Stimulated activated effector memory CD8-positive, alpha-beta T cell treated with anti-CD3 and anti-CD28 coated beads, Interleukin-12 subunit alpha, Interleukin-12 subunit beta, amount 100 ng/mL, for 72 hours (primary cell): ENCODE measurements around the gene DNAJC8.
A peak's percentile ranks its signal among the peaks of the same experiment; 100 is the strongest.

Experiments used
- ATAC-seq: fragments of 150-1000 bp; cut with Tn5 transposase; 2 replicates; pipeline ENCODE4 v1.10.0; 2021
- DNase-seq, 2 donors: peaks; one replicate each; pipeline ENCODE4 v3.0.0; 2021 to 2022; ENCODE audit warnings: low spot score in 2 of 2
- H3K27ac Mint-ChIP-seq: one replicate; pipeline ENCODE4 v1.8.0; 2022; ENCODE audit warnings: mild to moderate bottlenecking, mixed read lengths
- H3K36me3 Mint-ChIP-seq: one replicate; pipeline ENCODE4 v1.8.0; 2022; ENCODE audit warnings: mild to moderate bottlenecking, mixed read lengths
- H3K4me1 Mint-ChIP-seq: one replicate; pipeline ENCODE4 v1.8.0; 2022; ENCODE audit warnings: mixed read lengths
- H3K4me3 Mint-ChIP-seq: one replicate; pipeline ENCODE4 v1.8.0; 2022; ENCODE audit warnings: mild to moderate bottlenecking, mixed read lengths
- H3K9me3 Mint-ChIP-seq: one replicate; pipeline ENCODE4 v1.8.0; 2022; ENCODE audit warnings: mixed read lengths

DNAJC8 gene

DNA sequence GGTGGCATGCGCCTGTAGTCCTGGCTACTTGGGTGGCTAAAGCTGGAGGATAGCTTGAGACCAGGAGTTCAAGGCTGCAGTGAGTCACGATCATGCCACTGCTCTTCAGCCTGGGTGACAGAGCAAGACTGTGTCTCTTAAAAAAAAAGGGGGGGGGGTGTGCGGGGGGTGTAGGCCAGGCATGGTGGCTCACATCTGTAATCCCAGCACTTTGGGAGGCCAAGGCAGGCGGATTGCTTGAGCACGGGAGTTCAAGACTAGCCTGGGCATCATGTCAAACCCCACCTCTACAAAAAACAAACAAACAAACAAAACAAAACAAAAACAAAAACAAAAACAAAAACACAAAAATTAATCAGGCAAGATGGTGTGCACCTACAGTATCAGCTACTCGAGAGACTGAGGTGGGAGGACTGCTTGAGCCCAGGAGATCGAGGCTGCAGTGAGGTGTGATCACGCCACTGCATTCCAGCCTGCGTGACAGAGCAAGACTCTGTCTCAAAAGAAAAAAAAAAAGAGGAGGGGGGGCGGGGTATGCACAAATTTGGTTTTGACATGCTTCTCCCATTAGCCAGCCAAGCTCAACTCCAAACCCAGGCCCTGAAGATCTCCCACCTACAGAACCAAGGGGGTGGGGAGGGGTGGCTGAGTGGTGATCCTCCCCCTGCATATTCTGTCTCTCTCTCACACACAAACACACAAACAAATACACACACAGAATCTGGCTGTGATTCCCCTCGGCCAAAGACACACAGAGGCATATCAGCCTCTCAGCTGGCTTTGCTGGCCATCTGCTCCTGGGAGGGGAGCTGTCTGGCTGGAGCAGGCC is 59.5 kb downstream of the DNAJC8 start:
- DNase-seq (no peak), ATAC-seq (no peak)
- Mint-ChIP-seq H3K4me3 (peak overlapping the region; percentile 36), H3K4me1 (peaks cover 62% of the 10 kb centered on the region), H3K27ac (no peak overlapping the region), H3K36me3 (peaks cover 6% of the 10 kb centered on the region), H3K9me3 (no peaks in the 10 kb centered on the region)

- no peaks in the 10 kb centered on the region for H3K9me3 Mint-ChIP-seq
- H3K4me1 Mint-ChIP-seq: peaks cover 66% of the 10 kb centered on the region
- peak overlapping the region; percentile 36 for H3K4me3 Mint-ChIP-seq
- peaks cover 6% of the 10 kb centered on the region for H3K36me3 Mint-ChIP-seq
- DNase-seq (peak in 1 of 2 donors; percentile 15), ATAC-seq (peak; percentile 67)
- H3K27ac Mint-ChIP-seq: peak overlapping the region; percentile 57
Measured at GRCh38 chr1:28172713-28173150, 60.1 kb downstream of the DNAJC8 start.

DNA sequence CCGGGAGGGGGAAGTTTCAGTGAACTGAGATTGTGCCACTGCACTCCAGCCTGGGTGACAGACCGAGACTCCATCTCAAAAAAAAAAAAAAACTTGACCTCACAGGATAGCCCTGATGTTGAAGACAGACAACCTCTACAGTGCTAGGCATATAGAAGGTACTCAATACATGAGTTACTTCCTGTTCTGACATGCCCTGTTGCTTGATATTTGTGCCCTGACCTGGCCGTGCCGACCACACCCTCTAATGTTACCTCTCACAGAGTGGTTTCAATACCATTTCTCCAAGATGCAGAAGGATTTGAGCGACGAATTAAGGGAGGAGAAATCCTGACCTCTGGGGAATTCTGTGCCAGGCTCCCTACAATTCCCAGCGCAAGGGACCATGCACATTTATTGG is 61.6 kb downstream of the DNAJC8 start:
- no peak overlapping the region for H3K27ac Mint-ChIP-seq
- peaks cover 6% of the 10 kb centered on the region for H3K36me3 Mint-ChIP-seq
- H3K4me1 Mint-ChIP-seq: peaks cover 57% of the 10 kb centered on the region
- no peak for ATAC-seq
- H3K4me3 Mint-ChIP-seq: no peak overlapping the region
- H3K9me3 Mint-ChIP-seq: no peaks in the 10 kb centered on the region
- no peak for DNase-seq

GRCh38 chr1:28170001-28170596 is 62.7 kb downstream of the DNAJC8 start:
- peaks cover 56% of the 10 kb centered on the region for H3K4me1 Mint-ChIP-seq
- DNase-seq (no peak), ATAC-seq (no peak)
- no peak overlapping the region for H3K27ac Mint-ChIP-seq
- no peaks in the 10 kb centered on the region for H3K9me3 Mint-ChIP-seq
- peaks cover 6% of the 10 kb centered on the region for H3K36me3 Mint-ChIP-seq
- H3K4me3 Mint-ChIP-seq: no peak overlapping the region

- no peaks in the 10 kb centered on the region for H3K36me3 Mint-ChIP-seq
- H3K4me3 Mint-ChIP-seq: no peak overlapping the region
- H3K27ac Mint-ChIP-seq: no peak overlapping the region
- peaks cover 22% of the 10 kb centered on the region for H3K4me1 Mint-ChIP-seq
- ATAC-seq (no peak), DNase-seq (no peak)
- H3K9me3 Mint-ChIP-seq: no peaks in the 10 kb centered on the region
Measured at GRCh38 chr1:28163496-28164161, 69.2 kb downstream of the DNAJC8 start.

GRCh38 chr1:28162151-28162550 is 70.7 kb downstream of the DNAJC8 start:
- Mint-ChIP-seq H3K27ac (no peak overlapping the region), H3K36me3 (no peaks in the 10 kb centered on the region), H3K4me3 (no peak overlapping the region), H3K9me3 (no peaks in the 10 kb centered on the region), H3K4me1 (peaks cover 17% of the 10 kb centered on the region)
- ATAC-seq: no peak
- DNase-seq: no peak

DNA sequence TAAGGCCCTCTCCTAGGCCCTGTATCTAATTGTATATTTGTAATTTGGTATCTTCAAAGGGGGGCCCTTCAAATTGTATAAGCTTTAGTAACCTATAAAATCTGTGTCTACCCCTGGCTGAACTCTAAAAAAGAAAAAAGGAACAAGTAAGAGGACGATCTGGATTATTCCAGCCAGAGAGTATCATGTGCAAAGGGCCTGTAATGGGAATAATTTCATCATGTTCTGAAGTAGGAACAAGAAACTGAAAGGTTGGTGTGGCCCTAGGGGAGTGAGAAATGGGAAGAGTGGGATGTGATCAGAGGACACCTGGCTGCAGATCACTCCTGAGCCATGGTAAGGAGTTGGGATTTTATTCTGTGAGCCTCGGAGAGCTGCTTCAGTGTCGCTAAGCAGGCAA is 71.1 kb downstream of the DNAJC8 start:
- H3K4me1 Mint-ChIP-seq: peaks cover 17% of the 10 kb centered on the region
- no peak for DNase-seq
- no peak overlapping the region for H3K4me3 Mint-ChIP-seq
- no peaks in the 10 kb centered on the region for H3K9me3 Mint-ChIP-seq
- no peak for ATAC-seq
- no peaks in the 10 kb centered on the region for H3K36me3 Mint-ChIP-seq
- H3K27ac Mint-ChIP-seq: no peak overlapping the region

- DNase-seq: no peak
- no peak overlapping the region for H3K27ac Mint-ChIP-seq
- no peaks in the 10 kb centered on the region for H3K9me3 Mint-ChIP-seq
Measured at GRCh38 chr1:28160782-28161266, 72.0 kb downstream of the DNAJC8 start.

GRCh38 chr1:28159680-28160079 is 73.1 kb downstream of the DNAJC8 start:
- Mint-ChIP-seq H3K9me3 (no peaks in the 10 kb centered on the region), H3K4me3 (no peak overlapping the region), H3K36me3 (no peaks in the 10 kb centered on the region), H3K27ac (no peak overlapping the region), H3K4me1 (peaks cover 17% of the 10 kb centered on the region)
- no peak for DNase-seq
- no peak for ATAC-seq

More at GRCh38 chr1:28160782-28161266, 72.0 kb downstream of the DNAJC8 start:
- Mint-ChIP-seq H3K4me1 (peaks cover 17% of the 10 kb centered on the region), H3K4me3 (no peak overlapping the region), H3K36me3 (no peaks in the 10 kb centered on the region)
- no peak for ATAC-seq

GRCh38 chr1:28159243-28159642 is 73.6 kb downstream of the DNAJC8 start:
- no peaks in the 10 kb centered on the region for H3K36me3 Mint-ChIP-seq
- H3K9me3 Mint-ChIP-seq: no peaks in the 10 kb centered on the region
- peaks cover 17% of the 10 kb centered on the region for H3K4me1 Mint-ChIP-seq
- no peak overlapping the region for H3K4me3 Mint-ChIP-seq
- DNase-seq: no peak
- ATAC-seq: no peak
- H3K27ac Mint-ChIP-seq: no peak overlapping the region

GRCh38 chr1:28157894-28158293 is 74.9 kb downstream of the DNAJC8 start:
- Mint-ChIP-seq H3K27ac (no peak overlapping the region), H3K4me1 (peaks cover 17% of the 10 kb centered on the region), H3K36me3 (no peaks in the 10 kb centered on the region), H3K4me3 (no peak overlapping the region), H3K9me3 (no peaks in the 10 kb centered on the region)
- DNase-seq: no peak
- ATAC-seq: no peak

DNA sequence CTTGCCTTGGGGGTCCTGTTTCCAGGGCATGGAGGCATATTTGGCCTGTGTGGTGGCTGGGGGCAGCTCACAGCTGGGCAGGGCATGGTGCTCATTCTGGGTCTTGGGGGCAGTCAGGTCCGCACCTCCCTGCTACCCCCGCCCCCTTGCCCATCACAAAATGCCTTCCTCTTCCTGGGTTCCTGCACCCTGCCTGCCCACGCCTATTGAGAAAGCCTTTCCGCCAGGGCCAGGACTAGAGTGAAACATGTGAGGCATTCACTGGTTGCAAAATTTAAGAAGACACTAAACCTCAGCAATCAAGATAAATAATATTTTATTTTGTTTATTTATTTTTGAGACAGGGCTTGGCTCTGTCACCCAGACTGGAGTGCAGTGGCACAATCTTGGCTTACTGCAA is 76.0 kb downstream of the DNAJC8 start:
- DNase-seq (no peak), ATAC-seq (no peak)
- no peaks in the 10 kb centered on the region for H3K9me3 Mint-ChIP-seq
- H3K4me1 Mint-ChIP-seq: peaks cover 17% of the 10 kb centered on the region
- no peak overlapping the region for H3K27ac Mint-ChIP-seq
- H3K4me3 Mint-ChIP-seq: no peak overlapping the region
- no peaks in the 10 kb centered on the region for H3K36me3 Mint-ChIP-seq

DNA sequence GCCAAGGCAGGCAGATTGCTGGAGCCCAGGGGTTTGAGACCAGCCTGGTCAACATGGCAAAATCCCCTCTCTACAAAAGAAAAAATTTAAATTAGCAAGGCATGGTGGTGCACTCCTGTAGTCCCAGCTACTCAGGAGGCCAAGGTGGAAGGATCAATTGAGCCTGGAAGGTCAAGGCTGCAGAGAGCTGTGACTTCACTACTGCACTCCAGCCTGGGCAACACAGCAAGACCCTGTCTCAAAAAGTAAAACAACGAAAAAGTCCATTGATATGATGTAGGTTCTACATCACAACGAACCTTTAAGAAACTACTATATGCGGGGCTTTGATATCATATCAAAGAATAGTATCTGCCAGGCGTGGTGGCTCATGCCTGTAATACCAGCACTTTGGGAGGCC is 77.2 kb downstream of the DNAJC8 start:
- no peaks in the 10 kb centered on the region for H3K9me3 Mint-ChIP-seq
- ATAC-seq (no peak), DNase-seq (no peak)
- no peaks in the 10 kb centered on the region for H3K36me3 Mint-ChIP-seq
- no peak overlapping the region for H3K27ac Mint-ChIP-seq
- H3K4me1 Mint-ChIP-seq: peaks cover 10% of the 10 kb centered on the region
- no peak overlapping the region for H3K4me3 Mint-ChIP-seq

DNA sequence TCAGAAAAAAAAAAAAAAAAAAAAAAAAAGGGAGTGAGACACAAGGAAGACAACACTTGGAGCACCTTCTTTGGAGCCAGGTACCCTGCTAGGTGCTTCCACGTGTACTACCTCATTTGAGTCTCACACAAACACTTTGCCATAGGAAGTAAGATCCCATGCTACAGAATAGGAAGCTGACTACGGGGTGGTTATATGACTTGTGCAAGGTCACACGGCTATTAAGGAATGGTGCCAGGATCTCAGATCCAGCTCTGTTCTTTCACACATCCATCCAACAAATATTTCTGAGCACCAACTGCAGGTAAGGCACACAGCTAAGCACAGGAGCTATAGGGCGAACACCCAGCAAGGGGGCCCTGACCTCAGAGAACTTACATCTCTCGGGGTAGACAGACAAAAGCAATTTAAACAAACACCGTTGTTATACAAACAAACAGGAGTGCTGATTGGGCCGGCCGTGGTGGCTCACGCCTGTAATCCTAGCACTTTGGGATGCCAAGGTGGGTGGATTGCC is 78.7 kb downstream of the DNAJC8 start:
- Mint-ChIP-seq H3K4me3 (no peak overlapping the region), H3K36me3 (no peaks in the 10 kb centered on the region), H3K27ac (no peak overlapping the region), H3K9me3 (no peaks in the 10 kb centered on the region), H3K4me1 (peaks cover 6% of the 10 kb centered on the region)
- ATAC-seq (no peak), DNase-seq (no peak)
